Measurements from ENCODE around the gene RNF187.

Gene RNF187

DNA sequence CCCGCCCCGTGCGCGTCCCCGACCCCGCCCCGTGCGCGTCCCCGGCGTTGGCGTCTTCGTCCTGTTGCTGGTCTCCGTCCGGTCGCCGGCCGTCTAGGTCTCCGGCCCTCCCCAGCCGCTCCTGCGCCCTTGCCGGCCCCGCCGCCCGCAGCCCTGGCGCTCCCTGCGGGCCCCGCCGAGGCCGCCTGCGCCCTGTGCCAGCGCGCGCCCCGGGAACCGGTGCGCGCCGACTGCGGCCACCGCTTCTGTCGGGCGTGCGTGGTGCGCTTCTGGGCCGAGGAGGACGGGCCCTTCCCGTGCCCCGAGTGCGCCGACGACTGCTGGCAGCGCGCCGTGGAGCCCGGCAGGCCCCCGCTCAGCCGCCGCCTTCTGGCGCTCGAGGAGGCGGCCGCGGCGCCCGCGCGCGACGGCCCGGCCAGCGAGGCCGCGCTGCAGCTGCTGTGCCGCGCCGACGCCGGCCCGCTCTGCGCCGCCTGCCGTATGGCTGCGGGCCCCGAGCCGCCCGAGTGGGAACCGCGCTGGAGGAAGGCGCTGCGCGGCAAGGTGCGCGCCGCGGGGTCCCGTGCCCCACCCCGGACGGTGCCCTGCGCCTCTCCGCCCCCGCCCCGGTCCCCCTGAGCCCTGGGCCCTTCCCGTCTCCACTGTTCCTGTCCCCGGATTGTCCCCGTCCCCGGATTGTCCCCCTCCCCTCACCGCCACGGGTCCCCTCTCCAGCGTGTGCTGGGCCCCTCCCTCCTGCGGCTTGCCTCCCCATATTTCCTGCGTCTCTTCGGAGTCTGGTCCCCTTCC, at the start of gene RNF187:
Gene RNF187 (plus strand): TSS at position 47 of the 789 bp plus-strand sequence.
- DNase-seq: no peak

DNA sequence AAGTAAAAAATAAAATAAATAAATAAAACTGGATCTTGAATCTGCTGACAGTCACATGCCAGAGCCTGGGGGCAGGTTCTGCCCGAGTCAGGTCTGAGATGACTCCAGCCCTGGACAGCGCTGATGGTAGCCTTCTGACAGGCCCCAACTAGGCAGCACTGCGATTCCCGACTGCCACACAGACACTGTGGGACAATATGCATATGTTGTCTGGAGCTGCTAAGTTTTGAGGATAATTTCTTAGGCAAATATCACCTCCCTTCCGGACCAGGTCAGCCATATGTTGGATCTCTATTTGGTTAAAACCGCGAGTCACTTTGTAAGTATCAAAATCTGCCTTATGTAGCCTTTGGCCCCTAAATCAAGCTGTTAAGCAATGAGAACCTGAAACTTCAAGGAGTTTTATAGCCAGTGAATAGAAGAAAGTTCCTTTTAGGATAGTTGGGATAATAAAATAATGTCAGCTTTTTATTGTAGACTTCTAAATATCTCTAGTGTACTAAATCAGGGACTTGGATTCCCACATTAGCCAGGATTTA, 49.7 kb upstream of the RNF187 start:
- no peak for DNase-seq

DNA sequence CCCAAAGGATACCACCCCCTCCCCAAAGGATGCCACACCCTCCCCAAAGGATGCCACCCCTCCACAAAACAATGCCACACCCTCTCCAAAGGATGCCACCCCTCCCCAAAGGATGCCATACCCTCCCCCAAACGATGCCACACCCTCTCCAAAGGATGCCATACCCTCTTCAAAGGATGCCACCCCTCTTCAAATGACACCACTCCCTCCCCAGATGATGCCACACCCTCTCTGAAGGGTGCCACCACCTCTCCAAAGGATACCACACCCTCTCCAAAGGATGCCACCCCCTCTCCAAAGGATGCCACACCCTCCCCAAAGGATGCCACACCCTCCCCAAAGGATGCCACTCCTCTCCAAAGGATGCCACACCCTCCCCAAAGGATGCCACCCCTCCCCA, 48.9 kb upstream of the RNF187 start:
- no peak for DNase-seq

DNA sequence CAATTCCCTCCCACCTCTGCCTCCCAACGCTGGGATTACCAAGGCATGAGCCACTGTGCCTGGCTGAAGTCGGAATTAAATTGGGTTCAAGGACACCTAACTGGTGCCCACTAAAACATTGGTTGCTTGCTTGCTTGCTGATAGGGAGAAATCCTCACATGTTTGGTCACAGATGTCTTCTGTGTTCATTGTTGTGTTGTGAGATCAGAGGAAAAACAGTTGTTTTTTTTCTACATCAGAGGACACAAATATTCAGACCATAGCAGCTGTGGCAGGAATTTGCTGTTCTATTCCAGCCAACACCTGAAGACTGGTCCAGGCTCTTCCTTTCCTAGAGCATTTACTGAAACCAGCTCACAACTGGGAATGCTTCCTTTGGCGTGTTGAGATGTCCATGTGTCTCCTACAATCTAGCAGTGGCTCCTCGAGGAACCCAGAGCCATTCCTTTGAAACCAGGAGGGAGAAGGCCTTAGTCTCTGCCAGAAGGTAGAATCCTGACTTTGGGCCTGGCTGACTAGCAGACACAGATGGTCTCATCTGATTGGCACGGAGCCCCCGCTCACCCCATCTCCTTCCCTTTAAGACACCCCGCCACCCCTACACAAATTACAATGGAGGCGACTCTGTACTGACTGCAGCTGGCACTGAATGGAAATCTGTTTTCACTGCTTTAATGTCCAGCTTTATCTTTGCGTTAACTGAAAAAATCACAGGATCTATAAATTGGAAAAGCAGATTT, 46.3 kb upstream of the RNF187 start:
- no peak for DNase-seq

DNA sequence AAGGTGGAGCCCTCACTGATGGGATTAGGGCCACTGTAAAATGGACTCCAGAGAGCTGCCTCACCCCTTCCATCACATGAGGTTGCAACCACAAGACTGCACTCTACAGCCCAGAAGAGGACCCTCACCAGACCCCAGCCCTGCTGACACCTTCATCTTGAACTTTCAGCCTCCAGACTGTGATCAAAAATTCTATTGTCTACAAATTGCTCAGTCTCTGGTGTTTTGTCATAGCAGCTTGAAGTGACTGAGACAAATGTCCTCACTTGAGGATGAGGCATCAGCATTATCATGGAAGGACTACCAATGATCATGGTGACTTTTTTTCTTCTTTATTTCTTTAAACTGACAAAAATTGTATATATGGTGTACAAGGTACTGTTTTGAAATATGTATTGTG, 43.8 kb upstream of the RNF187 start:
- DNase-seq: no peak

DNA sequence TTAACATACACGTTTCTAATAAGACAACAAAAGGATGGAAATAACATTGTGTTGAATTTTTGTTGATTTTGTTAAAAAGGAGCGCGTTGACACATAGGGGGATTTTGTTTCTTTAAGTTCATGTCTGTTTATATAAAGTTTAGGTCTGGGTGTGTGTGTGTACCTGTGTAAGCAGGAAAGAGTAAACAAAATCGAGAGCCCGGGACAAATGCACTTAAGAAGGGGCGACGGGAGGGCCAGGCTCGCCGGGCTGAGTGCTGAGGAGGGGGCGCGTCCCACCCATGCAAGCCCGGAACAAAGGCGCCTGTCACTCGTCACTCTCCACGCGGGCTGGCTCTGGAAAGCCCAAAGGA, 41.7 kb upstream of the RNF187 start:
- no peak for DNase-seq

DNA sequence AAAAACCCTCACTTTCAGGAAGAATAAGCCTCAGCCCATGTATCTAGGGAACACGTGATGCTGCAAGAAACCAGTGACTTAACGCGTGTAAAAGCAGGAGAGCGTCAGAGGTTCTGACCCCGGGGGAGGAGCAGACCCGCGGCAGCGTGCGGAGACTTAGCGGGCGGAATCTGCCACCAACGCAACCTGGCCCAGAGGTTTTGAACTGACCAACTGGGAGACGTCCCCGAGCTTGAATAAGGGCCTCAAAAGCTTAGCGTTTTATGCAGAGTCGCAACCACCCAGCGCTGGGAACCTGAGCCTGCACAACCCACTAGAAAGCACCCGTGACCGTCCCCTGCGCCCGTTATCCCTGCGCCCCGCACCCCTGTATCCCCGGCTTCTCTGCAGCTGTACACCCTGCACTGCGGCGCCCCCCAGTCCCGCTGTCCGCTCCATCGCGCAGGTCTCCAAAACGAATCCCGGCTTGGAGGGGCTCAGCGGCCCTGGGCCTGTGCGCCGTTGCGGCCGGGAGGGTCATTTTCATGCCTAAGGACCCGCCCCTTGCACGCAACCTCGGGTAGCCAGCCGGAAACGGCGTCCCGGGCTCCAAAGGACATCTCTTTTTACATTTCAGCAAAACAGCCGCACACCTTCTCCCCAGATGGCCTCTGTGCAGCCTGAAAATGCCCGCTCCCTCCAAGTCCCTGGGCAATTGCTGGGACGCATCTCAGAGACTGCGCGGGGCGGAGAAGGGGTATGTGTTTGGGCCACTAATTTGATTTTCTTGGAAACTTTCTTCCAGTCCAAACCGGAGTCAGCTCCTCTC, 41.1 kb upstream of the RNF187 start:
- no peak for DNase-seq

DNA sequence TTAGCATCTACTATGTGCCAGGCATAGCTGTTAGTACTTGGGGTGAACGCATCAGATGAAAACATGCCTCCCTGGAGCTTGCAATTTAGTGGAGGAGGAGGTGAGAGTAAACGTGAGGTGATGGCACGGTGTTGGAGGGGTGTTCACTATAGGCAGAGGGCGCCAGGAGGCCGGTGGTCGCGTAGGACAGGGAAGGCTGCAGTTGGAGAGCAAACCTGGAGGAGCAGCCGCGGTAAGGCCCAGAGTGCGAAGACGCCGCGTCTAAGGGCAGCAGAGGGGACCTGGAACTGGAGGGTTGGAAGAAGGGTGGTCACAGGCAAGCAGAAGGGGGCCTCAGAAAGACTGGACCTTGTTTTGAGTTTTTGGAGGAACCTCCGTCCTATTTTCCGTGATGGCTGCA, 40.3 kb upstream of the RNF187 start:
- no peak for DNase-seq

DNA sequence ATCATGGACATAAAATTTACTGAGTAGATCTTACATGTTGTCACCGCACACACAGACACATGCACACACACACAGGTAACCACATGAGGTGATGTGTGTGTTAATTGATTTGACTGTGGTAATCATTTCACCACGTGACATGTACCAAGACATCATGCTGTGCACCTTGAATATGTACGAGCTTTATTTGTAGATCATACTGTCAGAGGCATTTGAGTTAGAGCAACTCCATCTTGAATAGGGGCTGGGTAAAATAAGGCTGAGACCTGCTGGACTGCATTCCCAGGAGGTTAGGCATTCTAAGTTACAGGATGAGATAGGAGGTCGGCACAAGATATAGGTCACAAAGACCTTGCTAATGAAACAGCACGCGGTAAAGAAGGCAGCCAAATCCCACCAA, 38.8 kb upstream of the RNF187 start:
- DNase-seq: no peak

DNA sequence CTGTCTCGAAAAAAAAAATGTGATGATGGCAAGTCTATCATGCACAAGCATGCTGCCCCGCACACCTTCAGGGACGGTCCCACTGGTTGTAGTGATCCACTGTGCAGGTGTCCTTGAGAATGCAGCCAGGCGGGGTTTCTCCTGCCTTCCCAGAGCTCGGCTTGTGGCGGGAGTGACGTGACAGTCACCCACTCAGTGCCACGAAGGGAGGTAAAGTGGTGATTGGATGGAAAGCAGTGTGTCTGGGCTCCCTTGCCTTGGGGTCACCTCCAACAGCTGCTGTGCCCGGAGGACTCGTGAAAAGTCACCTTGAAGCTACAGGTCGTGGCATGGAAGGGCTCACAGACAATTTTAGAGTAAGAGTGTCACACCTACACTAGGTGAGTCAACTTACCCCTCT, 37.0 kb upstream of the RNF187 start:
- DNase-seq: no peak

DNA sequence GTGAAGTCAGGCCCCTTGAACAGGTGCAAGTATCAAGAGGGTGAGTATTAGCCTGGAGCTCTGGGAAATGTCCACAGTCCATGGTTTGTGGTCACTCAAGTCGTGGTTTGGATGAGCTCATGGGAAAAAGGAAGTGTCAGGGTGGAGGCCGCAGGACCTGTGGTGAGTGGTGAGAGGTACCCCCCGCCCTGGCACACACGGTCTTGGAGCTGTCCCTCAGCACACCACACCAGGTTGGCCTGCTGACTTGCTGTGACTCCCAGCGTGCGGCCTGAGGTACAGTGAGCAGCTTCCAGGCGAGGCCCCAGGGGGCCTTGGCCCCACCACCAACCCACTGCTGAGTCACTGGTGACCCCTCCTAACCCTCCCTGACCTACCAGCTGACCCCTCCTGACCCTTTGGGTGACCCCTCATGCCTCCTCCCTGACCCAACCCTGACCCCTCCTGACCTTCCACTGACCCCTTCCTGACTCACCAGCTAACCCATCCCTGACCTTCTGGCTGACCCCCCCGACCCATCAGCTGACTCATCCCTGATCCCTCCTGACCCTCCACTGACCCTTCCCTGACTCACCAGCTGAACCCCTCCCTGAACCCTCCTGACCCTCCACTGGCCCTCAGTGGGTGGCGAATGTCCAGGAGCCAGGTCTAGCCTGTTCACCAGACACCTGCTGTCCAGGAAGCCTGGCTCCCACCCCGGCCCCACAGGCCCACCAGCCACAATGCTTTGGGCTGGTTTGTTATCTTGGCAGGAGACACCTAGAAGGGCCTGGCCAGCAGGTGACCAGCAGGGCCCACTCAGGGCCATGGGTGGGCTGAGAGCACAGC, 34.8 kb upstream of the RNF187 start:
- DNase-seq: no peak

DNA sequence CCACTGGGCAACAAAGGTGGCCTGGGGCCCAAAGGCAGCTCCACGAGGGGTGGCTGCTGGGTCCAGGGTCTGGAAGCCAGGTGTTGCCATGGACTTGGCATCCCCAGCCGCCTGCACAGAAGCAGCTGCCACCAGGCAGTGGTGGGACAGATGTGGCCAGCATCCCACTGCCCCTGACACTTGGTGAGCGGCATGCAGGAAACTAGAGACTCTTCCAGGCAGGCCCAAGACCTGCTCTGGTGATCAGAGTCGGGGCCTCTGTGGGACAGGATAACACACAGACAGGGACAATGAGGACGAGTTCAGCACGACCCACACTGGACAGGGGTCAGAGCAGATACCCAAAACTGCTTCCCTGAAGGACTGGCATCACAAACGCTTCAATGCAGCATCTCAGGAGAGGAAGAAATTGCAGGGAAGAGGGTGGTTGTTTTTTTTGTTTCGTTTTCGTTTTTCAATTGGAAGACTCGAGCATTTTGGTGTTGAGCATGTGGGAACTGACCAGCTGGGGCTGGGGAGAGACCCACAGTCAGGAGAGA, 34.1 kb upstream of the RNF187 start:
- no peak for DNase-seq

DNA sequence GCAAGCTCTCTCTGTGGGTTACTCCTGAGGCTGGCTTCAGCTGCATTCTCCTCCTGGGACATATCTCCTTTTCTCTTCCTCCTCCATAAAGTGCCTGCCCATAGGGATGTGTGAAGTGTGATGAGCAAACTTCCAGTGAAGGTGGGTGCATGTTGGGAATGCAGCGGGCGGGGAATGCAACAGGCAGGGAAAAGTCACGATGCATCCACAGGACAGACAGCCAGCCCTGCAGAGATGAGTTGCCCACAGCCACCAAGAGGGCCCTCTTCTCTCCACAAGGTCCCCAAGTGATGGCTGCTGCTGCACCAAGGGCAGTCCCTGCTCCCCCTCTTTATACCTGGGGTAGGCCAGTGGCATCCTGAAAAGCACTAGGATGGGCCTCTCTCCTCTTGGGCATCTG, 33.6 kb upstream of the RNF187 start:
- DNase-seq: no peak

DNA sequence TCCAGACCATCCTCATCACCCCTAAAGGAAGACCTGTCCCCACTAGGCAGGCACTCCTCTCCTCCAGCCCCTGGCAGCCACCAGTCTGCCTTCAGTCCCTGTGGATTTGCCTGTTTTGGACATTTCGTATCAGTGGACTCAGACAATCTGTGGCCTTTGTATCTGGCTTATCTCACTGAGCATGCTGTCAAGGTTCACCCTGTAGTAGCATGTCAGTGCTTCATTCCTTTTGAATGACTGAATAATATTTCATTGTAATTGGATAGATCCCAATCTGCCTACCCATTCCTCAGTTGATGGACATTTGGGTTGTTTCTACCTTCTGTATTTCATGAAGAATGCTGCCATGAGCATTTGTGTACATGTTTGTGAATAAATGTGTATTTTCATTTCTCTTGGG, 32.9 kb upstream of the RNF187 start:
- DNase-seq: no peak

DNA sequence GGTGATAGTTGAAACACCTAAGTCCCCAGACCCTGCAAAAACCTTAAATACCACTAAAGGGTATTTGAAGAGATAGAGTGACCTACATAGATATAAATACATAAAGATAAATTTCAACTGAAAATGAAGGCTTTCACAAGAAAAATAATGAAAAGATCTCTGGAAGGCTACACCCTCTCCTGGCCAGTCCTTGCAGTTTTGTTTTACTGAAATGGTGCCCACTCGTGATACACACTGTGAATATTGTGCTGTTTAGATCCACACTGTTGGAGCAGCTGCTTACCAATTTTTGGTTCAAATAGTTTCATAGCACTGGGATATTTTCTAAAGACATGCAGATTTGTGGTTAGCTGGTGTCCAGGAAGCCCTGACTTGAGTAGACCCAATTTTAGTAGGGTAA, 31.5 kb upstream of the RNF187 start:
- no peak for DNase-seq

DNA sequence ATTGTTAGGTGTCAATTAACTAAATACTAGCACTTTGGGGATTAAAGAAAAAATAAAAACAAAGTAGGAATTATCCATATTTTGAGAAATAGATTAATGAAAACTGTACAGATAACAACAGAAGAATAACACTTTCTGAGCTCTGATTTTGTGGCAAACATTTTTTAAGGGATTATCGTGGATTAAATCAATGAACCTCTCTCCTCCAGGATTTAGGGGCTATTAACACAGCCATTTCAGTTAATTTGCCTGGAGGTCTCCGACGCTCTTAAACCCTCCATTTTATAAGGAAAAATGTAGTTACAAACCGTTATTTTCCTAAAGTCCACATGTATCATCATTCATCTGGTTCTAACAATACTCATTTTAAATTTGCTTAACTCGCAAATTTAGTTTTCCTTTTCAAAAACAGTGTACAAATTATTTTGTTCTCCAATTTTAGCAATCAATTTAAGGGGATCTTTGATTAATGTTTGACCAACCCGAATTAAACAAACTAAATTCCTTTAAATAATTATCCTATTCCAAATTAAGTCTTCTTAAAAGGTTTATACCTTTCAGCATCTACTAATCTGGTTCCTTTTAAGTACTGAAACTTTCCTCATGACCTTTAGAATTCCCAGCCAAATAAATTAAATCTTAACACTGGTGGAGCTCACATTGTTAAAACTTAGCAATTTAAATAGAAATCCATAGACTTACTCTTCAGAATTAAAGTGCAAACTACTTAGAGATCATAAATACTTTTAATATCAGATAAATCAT, 30.7 kb upstream of the RNF187 start:
- no peak for DNase-seq

DNA sequence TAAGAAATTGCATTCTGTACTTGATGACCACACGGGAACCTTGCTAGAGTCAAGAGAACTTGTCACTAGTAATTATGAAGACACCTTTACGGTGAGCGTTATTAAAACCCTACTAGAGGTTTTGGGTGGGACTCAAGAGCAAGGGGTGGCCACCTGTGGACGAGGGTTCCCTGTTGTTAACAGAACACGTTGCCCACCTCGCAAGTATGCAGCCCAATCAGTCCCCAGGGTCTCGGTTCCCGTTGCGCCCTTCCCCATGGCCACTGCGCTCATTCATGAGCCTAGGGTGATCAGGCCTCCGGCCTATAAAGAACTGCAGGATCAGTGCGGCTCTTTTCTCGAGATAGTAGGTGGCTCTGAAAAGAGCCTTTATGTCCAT, 30.2 kb upstream of the RNF187 start:
- no peak for DNase-seq

DNA sequence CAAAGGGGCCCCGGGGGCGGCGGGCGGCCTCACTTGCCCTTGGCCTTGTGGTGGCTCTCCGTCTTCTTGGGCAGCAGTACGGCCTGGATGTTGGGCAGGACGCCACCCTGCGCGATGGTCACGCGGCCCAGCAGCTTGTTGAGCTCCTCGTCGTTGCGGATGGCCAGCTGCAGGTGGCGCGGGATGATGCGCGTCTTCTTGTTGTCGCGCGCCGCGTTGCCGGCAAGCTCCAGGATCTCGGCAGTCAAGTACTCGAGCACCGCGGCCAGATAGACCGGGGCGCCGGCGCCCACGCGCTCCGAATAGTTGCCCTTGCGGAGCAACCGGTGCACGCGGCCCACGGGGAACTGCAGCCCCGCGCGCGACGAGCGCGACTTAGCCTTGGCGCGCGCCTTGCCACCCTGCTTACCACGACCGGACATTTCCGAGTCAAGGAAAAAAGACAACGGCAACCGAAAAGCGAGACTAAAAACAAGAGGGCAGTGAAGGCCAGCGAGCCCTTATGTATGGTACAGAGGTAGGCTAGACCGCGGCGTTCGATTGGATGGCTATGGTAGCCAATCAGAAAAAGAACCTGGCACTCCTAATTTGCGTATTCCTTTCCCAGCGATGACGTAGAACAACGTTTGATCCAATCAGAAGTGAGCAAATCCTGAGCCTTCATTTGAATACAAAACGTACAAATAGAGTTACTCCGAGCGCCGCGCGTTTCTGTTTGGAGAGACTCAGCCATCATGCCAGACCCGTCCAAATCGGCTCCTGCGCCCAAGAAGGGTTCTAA, 29.6 kb upstream of the RNF187 start:
- DNase-seq: peak; percentile 95

DNA sequence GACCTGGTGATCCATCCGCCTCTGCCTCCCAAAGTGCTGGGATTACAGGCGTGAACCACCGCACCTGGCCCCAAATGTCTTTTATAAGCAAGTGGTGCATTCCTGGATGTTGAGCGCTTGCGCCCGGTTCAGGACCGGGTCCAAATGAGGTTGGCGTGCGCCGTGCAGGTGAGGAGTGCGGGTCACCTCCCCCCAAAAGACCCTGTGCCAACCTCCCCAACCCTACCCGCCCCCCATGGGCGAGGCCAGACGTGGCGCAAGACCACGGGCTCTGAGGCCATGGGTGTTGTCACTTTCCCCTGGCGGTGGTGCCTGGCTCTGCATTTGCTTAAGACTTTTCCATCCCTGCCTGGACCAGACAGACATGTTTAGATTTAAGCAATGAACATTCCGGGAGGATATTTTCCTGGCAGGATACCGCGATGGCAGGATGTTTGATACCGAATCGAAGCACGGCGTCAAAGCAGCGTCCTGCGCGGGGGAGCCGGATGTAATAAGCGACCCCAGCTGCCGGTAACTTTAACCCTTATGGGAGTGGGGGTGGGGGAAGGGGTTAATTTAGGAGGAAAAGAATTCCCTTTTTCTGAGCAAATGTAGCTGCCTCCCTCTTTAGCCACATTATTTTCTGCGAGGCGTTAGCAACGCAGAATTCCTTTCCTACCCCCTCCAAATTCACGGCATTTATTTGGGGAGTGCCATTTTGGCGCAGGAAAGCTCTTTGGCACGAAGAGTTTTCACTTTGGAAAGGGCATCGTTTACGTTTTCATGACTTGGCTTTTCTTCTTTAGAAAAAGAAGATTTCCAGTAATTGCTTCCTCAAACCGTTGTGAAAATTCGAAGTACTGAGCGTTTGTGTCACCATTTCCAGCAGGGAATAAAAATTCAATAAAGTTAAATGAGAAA, 27.8 kb upstream of the RNF187 start:
- DNase-seq: peak; percentile 0

DNA sequence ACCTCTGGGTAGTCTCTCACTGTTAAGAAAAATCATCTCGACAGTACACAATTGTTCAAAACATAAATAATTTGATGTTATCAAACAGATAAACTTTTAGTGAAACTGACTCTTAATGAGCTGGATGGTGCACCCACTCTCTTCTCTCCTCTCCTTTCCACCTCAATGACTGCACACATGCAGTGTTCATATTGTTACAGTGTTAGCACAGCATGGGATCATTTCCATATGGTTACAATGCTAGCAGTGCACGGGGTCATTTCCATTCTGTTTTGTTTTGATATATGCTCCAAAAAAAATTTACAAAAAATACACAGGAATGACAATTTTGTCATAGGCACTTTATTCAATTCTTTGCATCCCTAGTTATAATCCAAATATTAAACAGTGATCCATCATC, 26.4 kb upstream of the RNF187 start:
- DNase-seq: no peak

All from NCI-H2029 treated with DMSO at 0.1 percent for 48 hours (cell line).